ENCODE data around the gene KCTD13. TPM values are rescaled to one million over a fixed set of nuclear protein-coding genes. Genes with fewer than 3 reads are reported as not detected.

Gene KCTD13
- total RNA-seq, 1 experiment from 2014 or later: 18.3 TPM

- H3K4me2 ChIP-seq (ENCODE audit: insufficient read depth, insufficient read length, low read length): peak overlapping the region; percentile 84
- no peak overlapping the region for H4K8ac ChIP-seq (replicated peaks; ENCODE audit: insufficient read length, low read depth, low read length)
- Mint-ChIP-seq H3K4me1 (peaks cover 29% of the 10 kb centered on the region in 2 experiments), H3K9me3 (peaks cover 14 to 16% of the 10 kb centered on the region in 2 experiments), H3K27me3 (ENCODE audit: low read depth) (peaks cover 16% of the 10 kb centered on the region), H3K36me3 (ENCODE audit: insufficient read depth in 1 of 3, low read depth in 3 of 3) (peaks cover 36 to 50% (median 47%) of the 10 kb centered on the region in 3 experiments), H3K27ac (peak overlapping the region in 2 of 3 experiments; percentile 44 to 83; a peak in 4 of 7 replicates), H3K4me3 (peak overlapping the region; percentile 95 to 96)
- peaks cover 3% of the 10 kb centered on the region; the same call in 1 of the 2 replicates for H3K4me1 ChIP-seq (ENCODE audit: insufficient read depth, low read length)
- H2BK120ac ChIP-seq (ENCODE audit: low read depth, low read length, poor library complexity, severe bottlenecking): no peak overlapping the region
- H2BK20ac ChIP-seq (ENCODE audit: low read depth, low read length, poor library complexity, severe bottlenecking): no peak overlapping the region
- H3K9ac ChIP-seq (ENCODE audit: extremely low read depth, insufficient read length, low read length): peak overlapping the region; percentile 49
- H2BK15ac ChIP-seq (ENCODE audit: low read depth, low read length): no peak overlapping the region
- no peak for TF ChIP-seq CTCF (conservative IDR thresholded peaks at IDR 0.05)
- no peak overlapping the region for H3K56ac ChIP-seq (ENCODE audit: insufficient read length, low read depth, low read length)
- peaks cover 3% of the 10 kb centered on the region; the same call in 1 of the 2 replicates for H3K27me3 ChIP-seq (ENCODE audit: insufficient read depth, low read length)
- DNase-seq: no peak
- whole genome bisulfite sequencing (ENCODE audit: extremely low coverage, insufficient read length, low lambda C conversion rate): no CpG with 5 or more reads among the region's 31 CpGs
- peaks cover 7% of the 10 kb centered on the region for H3K9me3 ChIP-seq (ENCODE audit: control insufficient read depth, low read depth, low read length)
- peaks cover 7% of the 10 kb centered on the region for H3K79me1 ChIP-seq (ENCODE audit: insufficient read depth, low read depth, low read length, poor library complexity, severe bottlenecking)
- H2BK5ac ChIP-seq (ENCODE audit: insufficient read length, low read length): no peak overlapping the region
- H3K4ac ChIP-seq (ENCODE audit: low read depth, low read length): no peak overlapping the region
- H3K23ac ChIP-seq (ENCODE audit: insufficient read length, low read depth, low read length): no peak overlapping the region
- H2BK12ac ChIP-seq (ENCODE audit: insufficient read length, low read depth, low read length): no peak overlapping the region
- no peak overlapping the region; the same call in 1 of the 2 replicates for H3K14ac ChIP-seq (ENCODE audit: insufficient read depth, low read length)
- no peak overlapping the region for H3T11ph ChIP-seq (ENCODE audit: low read length)
- H3K18ac ChIP-seq (ENCODE audit: insufficient read length, low read depth, low read length): no peak overlapping the region
- peaks cover 14% of the 10 kb centered on the region for H3K23me2 ChIP-seq (ENCODE audit: insufficient read length, low read depth, low read length, poor library complexity, severe bottlenecking)
- no peak overlapping the region for H2AK5ac ChIP-seq (ENCODE audit: insufficient read length, low read length)
- H4K91ac ChIP-seq (ENCODE audit: insufficient read length, low read depth, low read length): no peak overlapping the region
- no peak overlapping the region for H3K27ac ChIP-seq (ENCODE audit: insufficient read length, low read depth, low read length)
- no peak overlapping the region for H4K5ac ChIP-seq (ENCODE audit: insufficient read length, low read depth, low read length)
- no peaks in the 10 kb centered on the region for H4K20me1 ChIP-seq (ENCODE audit: control insufficient read depth, insufficient read depth, insufficient read length)
- H3K79me2 ChIP-seq (ENCODE audit: insufficient read depth, low read length): peaks cover 5% of the 10 kb centered on the region; the same call in 1 of the 2 replicates
- no peak overlapping the region for H2AFZ ChIP-seq (ENCODE audit: low read length)
Measured at GRCh38 chr16:29974291-29975133, 48.5 kb upstream of the KCTD13 start.

Measured in H9 (cell line).